ENCODE results near the gene KLHL28.
"Not testable (repeated sequence)": the region's sequence is repeated elsewhere in the genome, so short reads cannot be mapped to it uniquely, and the experiment has no call there.

The KLHL28 gene

GRCh38 chr14:44896275-44897040 is 65.3 kb downstream of the KLHL28 start:
- no peak for DNase-seq

- no peak for DNase-seq
Observed at GRCh38 chr14:44895716-44896115, 66.0 kb downstream of the KLHL28 start.

- no peak for DNase-seq
Observed at GRCh38 chr14:44893535-44893934, 68.2 kb downstream of the KLHL28 start.

GRCh38 chr14:44891726-44892372 is 69.9 kb downstream of the KLHL28 start:
- DNase-seq, result not testable (repeated sequence)

DNA sequence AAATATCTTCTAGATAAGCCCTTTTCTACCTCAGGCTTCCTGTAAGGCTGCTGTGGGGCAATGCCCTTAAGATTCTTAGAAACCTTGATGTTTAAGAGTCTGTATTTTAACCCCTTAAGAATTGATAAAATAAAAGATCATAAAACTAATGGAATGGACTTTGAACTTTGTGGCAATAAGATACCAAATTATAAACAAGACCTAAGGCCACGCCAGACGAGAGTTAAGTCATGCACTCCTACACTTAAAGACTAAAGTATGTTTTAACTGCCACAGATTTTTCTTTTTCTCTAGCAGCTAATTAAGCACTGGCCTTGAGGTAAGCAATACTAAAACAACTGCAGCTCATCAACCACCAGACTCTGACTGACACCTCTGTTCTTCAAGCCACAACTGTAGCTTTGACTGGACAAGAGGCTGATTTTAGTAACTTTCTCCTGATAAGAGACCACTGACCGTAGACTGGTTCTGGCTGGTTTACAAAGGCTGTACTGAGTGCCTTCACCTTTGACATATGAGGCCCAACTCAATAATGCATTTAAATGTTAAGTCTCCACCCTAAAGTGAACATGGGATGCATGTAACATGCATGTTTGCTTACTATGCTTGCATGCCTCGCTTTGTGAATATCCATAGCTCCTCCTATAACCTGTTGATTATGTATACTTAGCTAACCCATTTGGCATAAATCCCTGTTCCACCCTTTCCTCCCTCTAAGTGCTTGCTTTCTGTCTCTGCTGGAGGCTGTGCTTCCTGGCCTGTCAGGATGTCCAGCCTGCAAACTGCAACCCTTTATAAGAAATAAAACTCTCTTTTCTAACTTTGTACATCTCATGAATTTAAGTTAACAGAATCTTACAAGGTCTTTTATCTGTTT is 71.9 kb downstream of the KLHL28 start:
- no peak for DNase-seq

GRCh38 chr14:44887596-44887955 is 74.2 kb downstream of the KLHL28 start:
- no peak for DNase-seq

- no peak for DNase-seq
Observed at GRCh38 chr14:44886860-44887595, 74.7 kb downstream of the KLHL28 start.

GRCh38 chr14:44880791-44881190 is 81.0 kb downstream of the KLHL28 start:
- DNase-seq, result no peak

Measured in retina (tissue), 1 donor.